GM19035 (cell line): ENCODE results near the gene PSME4.
"Not testable (repeated sequence)": the region's sequence is repeated elsewhere in the genome, so short reads cannot be mapped to it uniquely, and the experiment has no call there.

Experiments
- ATAC-seq: cut with Tn5 transposase; IDR thresholded peaks from one replicate; pipeline ENCODE4 v1.9.1; 2021; ENCODE audit not compliant: unreplicated experiment

The PSME4 gene

DNA sequence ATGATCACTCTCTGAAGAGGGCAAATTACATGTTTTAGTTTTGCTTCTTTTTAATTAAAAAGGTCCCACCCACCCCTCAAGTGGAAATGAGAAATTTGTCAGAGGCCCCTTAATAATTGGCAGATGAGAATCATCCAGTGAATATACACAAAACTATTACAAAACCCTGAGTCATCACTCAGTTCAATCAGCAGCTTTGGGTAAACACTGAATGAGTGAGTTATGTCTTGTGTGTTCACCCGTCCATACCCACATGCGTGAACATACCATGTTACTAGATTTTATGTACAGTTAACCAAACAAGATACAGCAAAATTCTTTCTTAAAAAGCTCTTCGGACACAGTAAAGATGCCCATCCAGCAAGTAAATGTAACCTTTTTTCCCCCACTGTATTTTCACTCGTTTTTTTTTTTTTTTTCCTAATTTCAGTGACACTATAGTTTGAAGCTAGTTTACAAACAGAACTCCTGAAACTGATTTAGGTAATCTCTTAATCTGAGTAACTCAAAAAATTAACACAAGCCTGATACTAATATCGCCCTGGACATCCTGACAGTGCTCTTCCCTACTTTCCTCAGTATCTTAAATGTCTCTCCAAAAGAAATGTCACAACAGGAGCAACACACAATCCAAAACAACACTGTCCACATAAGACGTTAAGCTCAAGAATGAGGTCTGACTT is 1.4 kb downstream of the PSME4 start:
- ATAC-seq, result no peak

DNA sequence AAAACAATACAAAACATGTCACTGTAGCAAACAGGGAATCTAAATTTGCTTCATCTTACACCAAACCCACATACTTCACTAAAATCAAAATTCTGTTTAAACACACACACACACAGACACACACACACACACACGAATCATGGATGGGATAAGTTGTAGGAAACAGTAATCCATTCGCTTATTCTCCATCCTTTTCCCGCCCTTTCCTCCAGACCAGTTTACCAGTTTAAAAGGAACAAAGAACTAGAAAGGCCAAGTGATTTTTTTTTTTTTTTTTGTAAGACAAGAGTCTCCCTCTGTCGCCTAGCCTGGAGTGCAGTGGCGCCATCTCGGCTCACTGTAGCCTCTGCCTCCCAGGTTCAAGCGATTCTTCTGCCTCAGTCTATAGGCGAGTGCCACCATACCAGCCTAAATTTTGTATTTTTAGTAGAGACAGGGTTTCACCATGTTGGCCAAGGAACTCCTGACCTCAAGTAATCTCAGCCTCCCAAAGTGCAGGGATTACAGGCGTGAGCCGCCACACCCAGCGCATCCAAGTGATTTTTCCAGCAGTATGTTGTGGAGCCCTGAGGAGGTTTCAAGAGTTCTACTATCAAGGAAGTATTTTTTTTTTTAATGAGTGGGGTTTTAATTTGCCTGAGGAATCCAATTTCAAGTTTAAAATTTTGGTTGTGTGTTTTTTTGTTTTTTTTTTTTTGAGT is 5.7 kb downstream of the PSME4 start:
- no peak for ATAC-seq

DNA sequence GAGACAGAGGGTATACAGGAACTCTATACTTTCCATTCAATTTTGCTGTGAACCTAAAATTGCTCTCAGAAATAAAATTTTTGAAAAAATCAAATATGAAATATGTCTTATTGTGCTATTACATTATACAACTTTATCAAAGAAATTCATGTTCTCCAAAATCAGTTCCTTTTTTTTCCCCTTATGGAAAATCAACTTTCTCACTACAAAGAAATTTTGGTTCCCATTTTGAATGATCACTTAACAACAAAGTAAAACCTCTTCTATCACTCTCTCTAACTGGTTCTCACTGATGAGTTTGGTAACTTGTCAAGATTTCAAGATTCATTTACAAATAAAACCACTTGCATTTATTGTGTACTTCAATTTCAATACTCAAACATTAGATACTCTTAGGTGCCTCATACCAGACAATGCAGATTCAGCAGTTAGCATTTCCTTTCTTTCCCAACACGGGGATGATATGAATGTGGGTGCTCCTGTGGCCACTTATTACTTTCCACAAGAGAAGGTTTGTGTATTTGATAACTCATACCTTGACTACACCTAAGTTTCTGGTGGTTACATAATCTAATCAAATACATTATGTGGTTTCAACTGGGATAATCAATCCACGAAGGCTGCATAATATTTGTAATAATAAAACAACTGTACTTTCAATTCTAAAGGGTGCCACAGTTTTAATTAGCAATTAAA is 6.4 kb downstream of the PSME4 start:
- ATAC-seq, result no peak

DNA sequence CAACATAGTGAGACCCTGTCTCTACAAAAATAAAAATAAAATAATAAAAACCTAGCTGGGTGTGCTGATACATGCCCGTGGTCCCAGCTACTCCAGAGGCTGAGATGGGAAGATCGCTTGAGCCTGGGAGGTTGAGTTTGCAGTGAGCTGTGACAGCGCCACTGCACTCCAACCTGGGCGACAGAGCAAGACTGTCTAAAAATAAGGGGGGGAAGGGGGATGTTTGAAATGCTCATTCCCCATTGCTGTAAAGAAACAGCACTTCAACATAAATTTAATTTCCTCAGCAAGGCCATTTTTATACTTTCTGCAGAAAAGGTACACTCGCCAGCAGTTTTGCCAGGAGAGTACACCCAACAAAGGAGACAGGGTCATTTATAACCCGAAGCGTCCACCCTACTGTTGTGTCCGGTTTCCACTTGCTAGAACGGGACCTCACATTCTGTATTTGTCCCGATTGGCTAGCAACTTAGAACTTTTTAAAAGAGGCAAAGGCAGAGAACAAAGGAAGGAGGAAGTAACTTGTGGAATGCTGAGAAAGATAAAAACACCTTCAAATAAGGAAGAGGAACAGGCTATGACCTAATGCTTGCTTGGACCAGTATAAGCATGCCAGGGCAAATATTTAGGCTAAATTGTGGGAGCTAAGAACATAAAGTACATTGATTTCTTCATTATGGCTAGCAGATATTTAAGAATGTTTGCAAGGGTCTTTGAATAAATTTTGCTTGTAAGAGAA is 9.1 kb downstream of the PSME4 start:
- ATAC-seq, result not testable (repeated sequence)

DNA sequence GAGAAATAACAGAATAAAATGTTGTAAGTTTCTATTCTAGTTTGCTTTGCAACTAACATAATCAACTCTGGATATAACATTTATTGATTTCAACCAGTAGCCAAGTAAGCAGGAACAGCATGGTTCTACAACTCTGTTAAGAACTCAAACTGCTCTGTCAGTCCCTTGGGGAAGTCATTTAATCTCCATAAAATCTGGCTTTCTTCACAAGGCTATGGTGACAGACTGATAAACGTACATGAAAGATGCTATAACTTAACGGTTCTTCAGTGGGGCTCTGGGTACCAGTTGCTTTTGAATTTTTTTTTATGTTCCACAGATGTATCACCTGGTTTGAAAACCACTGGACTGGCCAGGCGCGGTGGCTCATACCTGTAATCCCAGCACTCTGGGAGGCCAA is 10.3 kb downstream of the PSME4 start:
- no peak for ATAC-seq

DNA sequence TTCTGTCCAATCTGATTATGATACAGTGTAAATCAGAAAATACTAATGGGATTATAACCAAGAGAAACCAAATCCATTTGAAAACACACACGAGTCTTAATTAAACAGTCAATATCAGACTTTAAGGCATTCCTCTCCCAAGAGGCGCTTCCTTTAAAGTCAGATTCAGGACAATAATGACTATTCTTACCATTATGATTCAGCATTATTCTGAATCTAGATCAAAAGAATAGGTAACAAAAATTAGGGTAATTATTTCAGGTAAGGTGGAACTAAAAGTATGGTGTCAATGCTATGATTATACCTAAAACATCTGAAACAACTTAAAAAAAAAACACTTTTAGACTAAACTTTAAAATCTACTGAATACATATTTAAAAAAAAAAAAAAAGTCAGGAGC is 12.3 kb downstream of the PSME4 start:
- ATAC-seq, result no peak

DNA sequence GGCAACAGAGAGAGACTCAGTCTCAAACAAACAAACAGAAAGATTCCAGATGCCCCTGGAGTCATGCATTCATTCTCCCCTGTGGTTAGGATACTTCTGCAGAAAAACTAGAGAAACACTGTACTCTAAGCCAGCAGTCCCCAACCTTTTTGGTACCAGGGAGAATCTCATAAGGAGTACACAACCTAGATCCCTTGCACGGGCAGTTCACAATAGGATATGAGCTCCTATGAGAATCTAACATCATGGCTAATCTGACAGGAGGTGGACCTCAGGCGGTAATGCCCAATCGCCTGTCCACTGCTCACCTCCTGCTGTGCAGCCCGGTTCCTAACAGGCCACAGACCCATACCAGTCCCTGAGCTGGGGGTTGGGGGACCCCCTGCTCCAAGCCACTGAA is 18.3 kb downstream of the PSME4 start:
- ATAC-seq, result no peak

DNA sequence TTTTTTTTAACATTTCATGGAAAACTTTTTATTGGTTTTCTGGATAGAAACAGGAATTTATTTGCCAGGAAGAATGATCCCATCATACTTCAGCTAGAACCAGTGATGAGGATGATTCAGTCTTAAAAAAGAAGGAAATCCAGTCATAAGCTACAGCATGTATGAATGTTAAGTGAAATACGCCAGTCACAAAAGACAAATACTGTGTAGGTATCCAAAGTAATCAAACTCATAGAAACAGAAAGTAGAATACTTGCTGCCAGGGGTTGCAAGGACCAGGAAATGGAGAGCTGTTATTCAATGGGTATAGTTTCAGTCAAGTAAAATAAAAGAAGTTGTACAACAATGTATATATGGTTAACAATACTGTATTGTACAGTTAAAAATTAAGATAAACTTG is 21.3 kb downstream of the PSME4 start:
- ATAC-seq, result no peak

DNA sequence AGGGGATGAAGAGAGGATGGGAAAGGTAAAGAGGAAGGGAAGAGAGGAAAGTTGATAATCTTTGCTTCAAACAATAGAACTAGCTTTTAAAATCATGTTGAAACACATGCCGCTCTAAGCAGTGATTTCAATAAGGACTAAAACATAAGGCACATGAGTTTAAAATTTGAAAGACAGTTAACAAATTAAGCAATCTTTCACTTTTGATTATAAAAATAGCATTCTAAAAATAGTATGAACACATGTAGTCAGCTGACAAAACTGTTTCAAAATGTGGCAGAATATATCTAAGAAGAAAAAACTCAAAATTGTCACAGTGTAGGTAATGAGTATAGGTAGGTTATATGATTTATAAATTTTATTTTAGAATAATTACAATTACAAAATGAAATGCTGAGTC is 25.3 kb downstream of the PSME4 start:
- no peak for ATAC-seq

DNA sequence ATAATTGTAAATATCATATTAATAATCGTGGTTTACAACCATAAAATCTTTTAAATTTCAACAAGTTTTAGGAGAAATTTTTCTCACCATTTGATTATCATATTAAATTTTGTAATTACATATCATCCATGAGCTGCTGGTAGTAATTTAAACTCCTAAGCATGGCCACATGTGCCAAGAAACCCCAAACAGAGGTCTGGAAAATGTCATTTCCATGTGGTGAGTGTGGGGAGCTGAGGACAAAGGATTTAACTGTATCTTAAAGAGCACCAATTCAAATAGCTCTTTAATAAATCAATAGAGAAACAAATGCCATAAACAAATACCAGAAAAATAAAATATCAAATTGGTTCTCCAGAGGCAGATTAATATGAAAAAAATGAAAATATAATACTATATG is 26.3 kb downstream of the PSME4 start:
- no peak for ATAC-seq

DNA sequence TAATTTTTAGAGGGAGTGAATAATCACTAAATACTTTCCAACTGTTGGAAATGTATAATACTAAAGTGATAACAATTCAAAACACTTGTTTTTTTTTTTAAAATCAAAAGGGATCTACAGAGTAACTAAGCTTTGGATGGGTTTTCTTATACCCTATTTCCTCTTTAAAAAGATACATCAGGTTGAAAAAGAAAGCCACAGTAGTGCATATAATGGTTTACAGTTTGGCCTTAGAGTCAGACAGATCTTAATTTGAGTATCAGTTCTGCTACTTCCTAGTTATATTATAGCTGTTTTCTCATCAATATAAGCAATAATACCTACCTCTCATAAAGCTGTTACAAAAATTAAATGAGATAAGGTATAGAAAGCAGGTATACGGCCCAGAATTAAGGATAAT is 28.5 kb downstream of the PSME4 start:
- ATAC-seq, result no peak

DNA sequence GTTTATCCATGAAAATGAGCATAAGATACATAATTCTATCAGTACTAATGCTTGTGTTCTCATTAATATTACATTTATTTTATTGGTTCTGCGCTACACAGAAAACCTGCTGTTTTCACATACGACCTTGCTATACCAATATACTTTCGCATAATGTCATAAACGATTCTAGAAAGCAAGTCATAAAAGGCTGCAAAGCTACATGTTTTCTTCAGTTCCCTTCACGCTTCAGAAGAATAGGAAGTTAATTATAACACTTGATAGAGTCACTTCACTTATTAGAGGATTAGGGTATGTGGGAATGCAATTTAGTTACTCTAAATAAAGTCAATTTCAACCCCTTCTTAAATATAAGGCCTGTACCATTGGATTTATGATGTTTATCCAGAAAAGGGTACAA is 29.0 kb downstream of the PSME4 start:
- no peak for ATAC-seq

DNA sequence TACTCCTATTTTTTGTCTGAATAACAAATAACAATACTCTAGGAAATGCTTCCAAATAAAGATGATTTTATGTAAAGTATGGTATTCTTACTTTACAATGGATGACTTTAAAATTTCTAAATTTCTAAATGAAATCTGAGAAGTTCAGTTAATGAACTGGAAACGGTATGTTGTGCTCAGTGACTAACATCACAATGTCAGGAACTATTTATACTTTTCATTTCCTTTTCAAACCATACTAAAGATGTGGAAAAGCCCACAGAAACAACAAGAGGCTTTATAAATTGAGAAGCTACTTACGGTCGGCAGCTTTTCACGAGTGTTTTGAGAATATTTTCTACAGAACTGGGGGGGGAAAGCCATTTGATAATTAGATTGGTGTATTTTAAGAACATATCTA is 31.1 kb downstream of the PSME4 start:
- no peak for ATAC-seq

DNA sequence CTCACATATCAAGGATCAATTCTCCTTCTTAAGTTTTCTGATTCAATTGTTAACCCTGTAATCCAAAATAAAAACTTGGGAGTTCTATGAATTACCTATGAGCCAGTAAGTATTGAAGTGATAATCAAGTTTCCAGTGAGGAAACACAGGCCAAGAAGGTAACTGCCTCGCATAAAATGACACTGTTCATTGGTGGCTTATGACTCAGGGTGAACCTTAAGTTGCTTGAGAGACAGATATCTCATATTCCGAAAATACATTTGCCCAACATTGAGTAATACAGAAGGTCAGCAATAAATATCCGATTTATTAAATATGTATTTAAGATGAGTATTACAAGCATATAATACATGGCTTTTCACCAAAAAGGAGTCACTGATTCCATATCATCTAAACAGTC is 31.9 kb downstream of the PSME4 start:
- ATAC-seq, result no peak

DNA sequence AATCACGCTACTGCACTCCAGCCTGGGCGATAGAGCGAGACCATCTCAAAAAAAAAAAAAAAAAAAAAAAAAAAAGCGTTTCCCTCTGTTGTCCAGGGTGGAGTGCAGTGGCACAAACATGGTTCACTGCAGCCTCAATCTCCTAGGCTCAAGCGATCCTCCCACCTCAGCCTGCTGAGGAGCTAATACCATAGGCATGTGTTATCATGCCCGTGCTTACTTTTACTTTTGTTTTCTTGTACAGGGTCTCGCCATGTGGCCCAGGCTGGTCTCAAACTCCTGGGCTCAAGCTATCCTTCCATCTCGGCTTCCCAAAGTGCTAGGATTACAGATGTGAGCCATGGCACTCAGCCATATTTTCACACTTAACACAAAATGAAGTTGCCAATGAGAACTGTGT is 37.5 kb downstream of the PSME4 start:
- ATAC-seq, result no peak

DNA sequence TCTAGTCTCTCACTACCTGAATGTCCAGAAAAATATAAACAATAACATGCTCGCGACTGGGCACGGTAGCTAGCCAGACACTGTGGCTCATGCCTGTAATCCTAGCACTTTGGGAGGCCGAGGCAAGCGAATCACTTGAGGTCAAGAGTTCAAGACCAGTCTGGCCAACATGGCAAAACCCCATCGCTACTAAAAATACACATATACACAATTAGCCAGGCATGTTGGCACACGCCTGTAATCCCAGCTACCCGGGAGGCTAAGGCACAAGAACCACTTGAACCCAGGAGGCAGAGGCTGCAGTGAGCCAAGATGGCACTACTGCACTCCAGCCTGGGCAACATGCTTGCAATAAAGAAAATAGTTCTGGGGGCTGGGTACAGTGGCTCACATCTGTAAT is 44.5 kb downstream of the PSME4 start:
- ATAC-seq, result not testable (repeated sequence)

DNA sequence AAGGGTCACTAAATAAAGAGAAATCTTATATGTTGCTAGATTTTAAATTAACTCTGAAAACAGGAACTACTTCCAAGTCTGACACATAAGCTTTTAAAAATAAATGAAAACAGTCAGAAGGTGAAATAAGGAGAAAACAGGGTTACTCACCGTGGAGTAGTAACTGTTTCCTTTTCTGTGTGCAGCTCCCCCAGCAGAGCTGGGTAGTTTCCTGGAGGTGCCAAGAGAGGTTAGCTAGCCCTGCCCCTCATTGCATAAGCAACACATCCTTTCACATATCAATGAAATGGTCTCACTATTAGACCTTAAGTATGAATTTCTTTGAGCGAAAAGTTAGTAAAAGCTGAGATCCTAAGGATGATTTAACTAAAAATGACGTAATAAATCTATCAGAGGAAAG is 57.1 kb downstream of the PSME4 start:
- ATAC-seq, result no peak

DNA sequence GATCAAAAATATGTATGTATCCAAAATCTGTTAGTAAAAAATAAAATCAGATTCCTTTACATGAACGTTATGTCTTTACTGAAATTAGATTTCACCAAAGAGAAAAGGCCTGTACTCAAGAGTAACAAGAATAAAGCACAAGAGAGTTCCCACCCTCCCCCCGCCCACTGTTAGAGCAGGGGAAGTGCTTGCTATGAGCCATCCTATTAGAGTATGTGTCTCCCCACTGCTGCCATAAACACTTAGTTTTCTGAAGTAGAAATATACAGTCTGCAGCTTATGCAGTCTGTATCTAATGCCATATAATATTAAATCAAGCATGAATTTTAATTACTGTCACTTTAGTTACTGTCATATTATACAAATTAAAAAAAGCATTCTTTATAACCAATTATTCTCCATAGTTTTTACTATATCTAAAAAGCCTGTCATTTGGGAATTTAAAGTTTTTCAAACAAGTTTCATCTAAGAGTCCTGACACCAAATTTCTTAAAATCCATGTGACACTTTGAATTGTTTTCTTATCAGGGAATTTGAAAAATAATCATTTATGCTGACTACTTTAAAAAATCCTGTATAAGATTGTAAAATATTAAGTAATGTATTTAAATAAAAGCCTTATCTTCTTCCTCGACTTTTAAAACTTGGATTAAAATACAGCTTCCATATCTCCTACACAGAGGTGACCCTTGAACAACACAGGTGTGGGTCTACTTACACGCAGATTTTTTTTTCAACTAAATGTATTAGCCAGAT is 59.2 kb downstream of the PSME4 start:
- no peak for ATAC-seq

DNA sequence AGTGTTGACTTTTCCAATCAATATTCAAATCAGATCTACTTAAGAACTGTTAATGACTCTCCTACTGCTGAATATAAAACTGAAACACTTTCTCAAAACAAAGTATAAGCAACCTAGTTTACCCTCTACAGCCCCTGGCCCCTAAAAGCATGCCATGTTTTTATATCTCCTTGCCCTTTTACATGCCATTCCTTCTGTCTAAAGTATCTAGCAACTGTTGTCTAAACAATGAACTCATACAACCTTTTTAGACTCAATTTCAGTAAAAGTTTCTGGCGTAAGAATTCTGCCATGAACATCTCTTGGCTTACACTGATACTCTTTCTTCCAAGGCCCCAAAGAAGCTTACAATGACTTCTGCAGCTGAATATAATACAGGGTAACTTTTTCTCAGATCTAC is 63.2 kb downstream of the PSME4 start:
- no peak for ATAC-seq

DNA sequence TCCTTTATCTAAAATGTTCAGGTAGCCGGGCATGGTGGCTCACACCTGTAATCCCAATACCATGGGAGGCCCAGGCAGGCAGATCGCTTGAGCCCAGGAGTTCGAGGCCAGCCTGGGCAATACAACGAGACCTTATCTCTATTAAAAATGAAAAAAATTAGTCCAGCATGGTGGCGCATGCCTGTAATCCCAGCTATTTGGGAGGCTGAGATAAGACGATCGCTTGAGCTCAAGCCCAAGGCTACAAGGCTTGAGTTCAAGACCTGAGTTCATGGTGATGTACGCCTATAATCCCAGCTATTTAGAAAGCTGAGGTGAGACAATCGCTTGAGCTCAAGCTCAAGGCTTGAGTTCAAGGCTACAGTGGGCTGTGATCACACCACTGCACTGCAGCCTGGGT is 65.4 kb downstream of the PSME4 start:
- ATAC-seq, result no peak

DNA sequence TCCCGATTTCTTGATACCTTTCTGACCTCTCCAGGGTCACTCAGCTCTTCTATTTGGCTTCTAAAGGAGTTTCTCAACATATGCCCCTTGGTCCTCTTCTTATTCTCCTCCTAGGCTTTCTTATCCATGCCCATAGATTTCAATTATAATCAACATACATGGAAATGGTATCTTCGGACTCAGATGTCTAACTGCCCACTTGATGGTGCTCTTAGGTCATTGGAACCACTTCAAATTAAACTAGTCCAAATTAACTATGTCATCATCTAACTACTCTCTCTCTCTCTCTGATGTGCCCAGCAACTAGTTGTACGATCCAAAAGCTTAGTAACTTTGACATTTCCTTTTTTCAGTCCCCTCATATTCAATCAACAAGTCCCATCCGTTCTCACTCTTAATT is 67.8 kb downstream of the PSME4 start:
- no peak for ATAC-seq
